ENCODE results near the gene OSBPL10. TPM values are rescaled to one million over a fixed set of nuclear protein-coding genes. Genes with fewer than 3 reads are reported as not detected.

The OSBPL10 gene
- total RNA-seq, 1 donor from 2014 or later = 20.1 TPM

DNA sequence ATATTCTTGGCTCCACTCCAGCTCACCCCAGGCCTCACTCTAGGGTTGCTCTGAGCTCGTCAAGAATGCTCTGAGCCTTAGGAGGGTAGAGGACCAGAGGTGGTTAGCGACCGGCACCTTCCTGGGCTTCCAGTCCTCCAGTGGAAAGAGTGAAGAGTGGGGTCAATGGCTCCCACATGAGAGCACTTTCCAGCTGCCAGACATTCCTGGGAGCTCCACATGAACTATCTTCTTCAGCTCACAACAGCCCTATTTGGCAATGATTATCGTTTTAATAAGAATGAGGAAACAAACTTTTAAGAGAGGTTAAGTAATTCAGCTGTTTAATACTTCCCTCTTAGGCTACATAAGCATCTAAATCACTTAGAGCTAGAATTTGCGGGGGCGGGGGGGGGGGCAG is 309.1 kb downstream of the OSBPL10 start:
- Histone ChIP-seq H3K27me3 (ENCODE audit: control insufficient read depth, insufficient read depth, low read length) (no peaks in the 10 kb centered on the region), H3K4me3 (ENCODE audit: low read depth, low read length) (no peak overlapping the region), H3K36me3 (ENCODE audit: control insufficient read depth, insufficient read depth, low read length) (no peaks in the 10 kb centered on the region)
- no peak for TF ChIP-seq CTCF (IDR thresholded peaks at IDR 0.05; ENCODE audit: insufficient read depth, low read length, poor library complexity, severe bottlenecking)
- DNase-seq (ENCODE audit: low read depth) = no peak

GRCh38 chr3:31671451-31671850 is 309.6 kb downstream of the OSBPL10 start:
- no peaks in the 10 kb centered on the region for H3K27me3 ChIP-seq (ENCODE audit: control insufficient read depth, insufficient read depth, low read length)
- no peaks in the 10 kb centered on the region for H3K36me3 ChIP-seq (ENCODE audit: control insufficient read depth, insufficient read depth, low read length)
- H3K4me3 ChIP-seq (ENCODE audit: low read depth, low read length) = no peak overlapping the region
- TF ChIP-seq CTCF (IDR thresholded peaks at IDR 0.05; ENCODE audit: insufficient read depth, low read length, poor library complexity, severe bottlenecking) = no peak
- no peak for DNase-seq (ENCODE audit: low read depth)

DNA sequence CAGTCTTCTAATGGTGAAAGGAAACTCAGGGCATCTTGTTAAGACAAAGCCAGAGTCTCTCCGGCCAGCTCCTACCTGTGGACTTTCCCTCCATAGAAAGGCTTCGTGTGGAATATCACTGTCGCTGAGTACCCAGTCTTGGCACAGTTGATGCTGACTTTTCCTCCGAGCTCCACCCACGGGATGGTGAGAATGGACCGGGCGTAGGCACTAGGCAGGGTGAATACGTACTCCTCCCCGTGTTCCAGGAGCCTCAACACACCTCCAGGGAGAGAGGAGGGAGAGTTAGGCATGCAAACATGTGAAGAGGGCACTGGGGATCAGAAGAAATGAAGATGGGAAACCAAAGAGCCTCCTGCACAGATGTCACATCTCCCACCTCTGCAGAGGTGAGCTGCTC is 310.3 kb downstream of the OSBPL10 start:
- no peak for TF ChIP-seq CTCF (IDR thresholded peaks at IDR 0.05; ENCODE audit: insufficient read depth, low read length, poor library complexity, severe bottlenecking)
- no peaks in the 10 kb centered on the region for H3K27me3 ChIP-seq (ENCODE audit: control insufficient read depth, insufficient read depth, low read length)

DNA sequence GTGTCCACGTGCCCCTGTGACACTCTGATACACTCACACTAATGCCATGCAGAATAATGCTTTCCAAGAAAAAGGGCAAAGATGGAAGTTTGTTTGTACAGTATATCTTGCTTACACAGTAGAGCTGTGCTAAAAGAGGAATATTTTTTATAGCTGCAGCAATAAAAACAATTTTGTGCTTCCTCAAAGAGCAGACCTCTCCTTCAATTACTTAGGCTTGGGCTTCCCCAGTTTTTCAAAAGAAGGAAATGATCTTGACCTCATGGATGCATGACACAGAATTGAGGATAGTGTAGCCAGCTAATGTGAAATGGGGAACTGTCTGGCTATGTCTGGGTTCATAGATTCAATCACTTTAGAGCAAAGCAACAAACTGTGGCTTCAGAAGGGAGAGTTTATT is 310.9 kb downstream of the OSBPL10 start:
- H3K27me3 ChIP-seq (ENCODE audit: control insufficient read depth, insufficient read depth, low read length) = no peaks in the 10 kb centered on the region
- H3K36me3 ChIP-seq (ENCODE audit: control insufficient read depth, insufficient read depth, low read length) = no peaks in the 10 kb centered on the region
- DNase-seq (ENCODE audit: low read depth) = no peak
- no peak for TF ChIP-seq CTCF (IDR thresholded peaks at IDR 0.05; ENCODE audit: insufficient read depth, low read length, poor library complexity, severe bottlenecking)
- H3K4me3 ChIP-seq (ENCODE audit: low read depth, low read length) = no peak overlapping the region

More for the DNA sequence above, 310.3 kb downstream of the OSBPL10 start:
- Histone ChIP-seq H3K4me3 (ENCODE audit: low read depth, low read length) (no peak overlapping the region), H3K36me3 (ENCODE audit: control insufficient read depth, insufficient read depth, low read length) (no peaks in the 10 kb centered on the region)
- no peak for DNase-seq (ENCODE audit: low read depth)

DNA sequence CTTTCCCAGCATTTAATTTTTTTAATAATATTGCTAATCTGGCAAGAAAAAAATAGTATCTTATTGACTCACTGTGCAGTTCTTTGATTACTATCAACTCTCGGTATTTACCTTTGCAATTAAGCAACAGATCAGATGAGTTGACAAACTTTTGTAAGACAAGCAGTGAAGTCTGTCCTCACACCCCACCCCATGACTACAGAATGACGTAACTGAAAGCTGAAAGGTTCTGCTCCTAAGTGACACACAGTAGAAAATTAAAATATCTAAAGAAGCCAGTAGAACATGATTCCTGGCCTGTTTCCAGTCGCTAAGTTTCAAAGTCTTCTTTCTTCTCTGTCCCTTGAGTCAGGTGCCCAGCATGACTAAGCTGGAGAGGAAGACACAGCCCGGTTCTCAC is 312.8 kb downstream of the OSBPL10 start:
- no peaks in the 10 kb centered on the region for H3K36me3 ChIP-seq (ENCODE audit: control insufficient read depth, insufficient read depth, low read length)

More for the DNA sequence above, 312.8 kb downstream of the OSBPL10 start:
- no peak for TF ChIP-seq CTCF (IDR thresholded peaks at IDR 0.05; ENCODE audit: insufficient read depth, low read length, poor library complexity, severe bottlenecking)
- no peak overlapping the region for H3K4me3 ChIP-seq (ENCODE audit: low read depth, low read length)
- DNase-seq (ENCODE audit: low read depth) = no peak
- no peaks in the 10 kb centered on the region for H3K27me3 ChIP-seq (ENCODE audit: control insufficient read depth, insufficient read depth, low read length)

Data from kidney epithelial cell (primary cell).